Mesothelial cell of epicardium (in vitro differentiated cells): Measurements from ENCODE around the gene MMP11. TPM values are rescaled to one million over a fixed set of nuclear protein-coding genes. Genes with fewer than 3 reads are reported as not detected.

Experiments used
- DNase-seq, 2 experiments: peaks; one replicate each; pipeline ENCODE4 v3.0.0; 2021; ENCODE audit warnings: low spot score in 2 of 2; ENCODE audit not compliant: unreplicated experiment in 2 of 2
- H3K27ac Mint-ChIP-seq: 2 replicates; pipeline ENCODE4 v1.8.0; 2021; ENCODE audit warnings: mixed read lengths
- H3K27me3 Mint-ChIP-seq: 2 replicates; pipeline ENCODE4 v1.8.0; 2021; ENCODE audit warnings: low read depth, mixed read lengths
- H3K36me3 Mint-ChIP-seq: 2 replicates; pipeline ENCODE4 v1.8.0; 2021; ENCODE audit warnings: mixed read lengths
- H3K4me1 Mint-ChIP-seq: 2 replicates; pipeline ENCODE4 v1.8.0; 2021; ENCODE audit warnings: mixed read lengths
- H3K4me3 Mint-ChIP-seq: 2 replicates; pipeline ENCODE4 v1.8.0; 2021; ENCODE audit warnings: mild to moderate bottlenecking, moderate library complexity, mixed read lengths
- H3K9me3 Mint-ChIP-seq: 2 replicates; pipeline ENCODE4 v1.8.0; 2021; ENCODE audit warnings: mixed read lengths
- total RNA-seq: library from RNA; stranded (reverse); gene quantifications from 3 replicates; pipeline ENCODE4 v1.2.1, GENCODE V29; 2021
- TF ChIP-seq, protein P1 (sequence below): fragments of 200-600 bp; sonication (generic); IDR thresholded peaks from one replicate; pipeline ENCODE4 v1.5.0; 2021; ENCODE audit warnings: antibody characterized with exemption; ENCODE audit not compliant: unreplicated experiment

MMP11 gene
- total RNA-seq, 1 donor from 2014 or later = 566 TPM

DNA sequence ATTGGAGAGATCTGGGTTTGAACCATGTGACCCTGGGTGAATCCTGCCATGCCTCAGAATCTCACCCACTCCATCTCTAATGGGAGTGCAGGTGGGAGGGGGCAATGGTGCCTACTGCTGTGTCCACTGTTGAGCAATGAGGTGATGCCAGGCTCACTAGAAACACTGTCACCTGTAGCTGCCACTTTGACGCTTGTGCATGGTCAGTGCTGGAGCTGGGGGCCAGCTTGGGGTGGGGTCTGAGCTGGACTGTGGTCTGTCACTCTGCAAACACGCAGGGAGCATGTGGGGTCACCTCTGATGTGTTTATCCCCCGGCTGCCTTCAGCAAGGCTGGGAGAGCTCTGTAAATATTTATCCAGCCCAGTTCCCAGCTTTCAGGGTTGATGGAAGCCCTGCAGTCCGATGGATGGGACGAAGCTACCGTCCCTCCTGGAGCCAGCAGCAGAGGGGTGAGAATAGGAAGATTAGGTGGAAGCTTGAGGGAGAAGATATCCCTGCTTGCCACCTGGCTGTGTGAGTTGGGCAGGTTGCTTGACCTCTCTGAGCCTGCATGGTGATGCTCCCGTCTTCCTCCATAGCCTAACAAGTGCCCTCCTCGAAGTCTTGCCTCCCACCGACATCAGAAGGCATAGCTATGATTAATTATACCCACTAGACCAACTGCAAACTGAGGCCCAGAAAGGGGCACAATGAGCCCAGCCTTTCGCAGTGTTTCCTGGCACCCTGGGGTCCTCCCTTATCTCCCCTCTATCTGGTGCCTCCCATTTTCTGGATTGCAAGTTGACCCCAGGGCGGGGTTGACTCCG is 1.7 kb downstream of the MMP11 start:
- TF ChIP-seq, protein P1, sequence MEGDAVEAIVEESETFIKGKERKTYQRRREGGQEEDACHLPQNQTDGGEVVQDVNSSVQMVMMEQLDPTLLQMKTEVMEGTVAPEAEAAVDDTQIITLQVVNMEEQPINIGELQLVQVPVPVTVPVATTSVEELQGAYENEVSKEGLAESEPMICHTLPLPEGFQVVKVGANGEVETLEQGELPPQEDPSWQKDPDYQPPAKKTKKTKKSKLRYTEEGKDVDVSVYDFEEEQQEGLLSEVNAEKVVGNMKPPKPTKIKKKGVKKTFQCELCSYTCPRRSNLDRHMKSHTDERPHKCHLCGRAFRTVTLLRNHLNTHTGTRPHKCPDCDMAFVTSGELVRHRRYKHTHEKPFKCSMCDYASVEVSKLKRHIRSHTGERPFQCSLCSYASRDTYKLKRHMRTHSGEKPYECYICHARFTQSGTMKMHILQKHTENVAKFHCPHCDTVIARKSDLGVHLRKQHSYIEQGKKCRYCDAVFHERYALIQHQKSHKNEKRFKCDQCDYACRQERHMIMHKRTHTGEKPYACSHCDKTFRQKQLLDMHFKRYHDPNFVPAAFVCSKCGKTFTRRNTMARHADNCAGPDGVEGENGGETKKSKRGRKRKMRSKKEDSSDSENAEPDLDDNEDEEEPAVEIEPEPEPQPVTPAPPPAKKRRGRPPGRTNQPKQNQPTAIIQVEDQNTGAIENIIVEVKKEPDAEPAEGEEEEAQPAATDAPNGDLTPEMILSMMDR = no peak
- H3K36me3 Mint-ChIP-seq = no peaks in the 10 kb centered on the region
- peak overlapping the region; percentile 79 for H3K27ac Mint-ChIP-seq
- no peaks in the 10 kb centered on the region for H3K9me3 Mint-ChIP-seq
- H3K27me3 Mint-ChIP-seq = no peaks in the 10 kb centered on the region
- H3K4me3 Mint-ChIP-seq = peak overlapping the region; percentile 73
- no peak for DNase-seq
- peaks cover 45% of the 10 kb centered on the region for H3K4me1 Mint-ChIP-seq

DNA sequence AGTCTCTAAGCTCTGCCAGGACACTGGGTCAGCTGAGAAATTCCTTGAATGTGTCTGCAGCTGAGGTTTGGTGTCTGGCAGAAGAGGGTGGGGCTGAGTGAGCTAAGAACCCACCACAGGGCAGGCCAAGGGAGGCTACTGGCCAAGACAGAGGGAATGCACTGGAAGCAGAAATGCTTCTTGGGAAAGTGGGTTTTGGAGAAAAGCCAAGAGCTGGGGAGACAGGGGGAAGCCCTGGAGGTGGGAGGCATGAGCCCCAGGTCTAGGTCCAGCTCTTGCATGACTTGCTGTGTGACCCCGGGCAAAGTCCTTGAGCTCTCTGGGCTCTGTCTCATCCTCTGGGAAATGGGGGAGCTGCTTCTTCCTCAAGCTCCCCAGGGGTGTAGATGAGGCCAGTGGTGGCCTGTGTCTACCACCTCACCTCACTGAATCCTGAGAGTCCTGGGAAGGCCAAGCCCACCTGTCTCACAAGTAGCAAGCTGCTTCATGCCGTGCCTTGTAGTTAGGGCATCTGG is 2.3 kb downstream of the MMP11 start:
- Mint-ChIP-seq H3K36me3 (peaks cover 3% of the 10 kb centered on the region), H3K27ac (peak overlapping the region; percentile 79), H3K4me1 (peaks cover 44% of the 10 kb centered on the region), H3K9me3 (no peaks in the 10 kb centered on the region), H3K27me3 (no peaks in the 10 kb centered on the region), H3K4me3 (peak overlapping the region; percentile 73)
- DNase-seq = no peak
- TF ChIP-seq, protein P1 = no peak

DNA sequence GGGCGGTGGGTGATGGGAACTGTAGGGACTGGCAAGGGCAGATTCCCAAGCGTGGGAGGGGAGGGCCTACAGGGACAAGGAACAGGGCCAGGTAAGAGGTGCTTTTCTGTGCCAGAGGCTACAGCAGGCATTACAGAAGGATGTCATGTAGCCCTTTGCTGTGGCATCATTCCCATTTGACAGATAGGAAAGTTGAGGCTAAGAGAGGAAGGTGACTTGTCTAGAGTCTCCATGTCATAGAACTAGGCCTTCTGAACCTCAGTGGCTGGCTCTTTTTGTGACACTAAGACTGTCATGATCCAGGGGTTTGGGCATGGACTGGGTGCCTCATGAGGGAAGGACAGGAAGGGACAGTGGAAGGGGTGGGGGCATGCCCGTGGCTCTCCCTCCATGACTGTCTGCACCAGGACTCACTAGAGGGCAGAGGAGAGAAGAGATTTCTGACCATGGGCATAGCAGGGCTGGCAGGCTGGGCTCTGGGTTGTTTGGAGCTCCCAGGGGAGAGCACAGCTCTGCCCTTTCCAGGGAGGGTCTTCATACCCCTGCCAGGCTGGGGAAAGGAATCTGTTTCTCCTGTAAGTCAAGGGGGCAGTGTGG is 3.2 kb downstream of the MMP11 start:
- H3K4me1 Mint-ChIP-seq = peaks cover 43% of the 10 kb centered on the region
- TF ChIP-seq, protein P1 = no peak
- DNase-seq = no peak
- peaks cover 3% of the 10 kb centered on the region for H3K36me3 Mint-ChIP-seq
- H3K4me3 Mint-ChIP-seq = peak overlapping the region; percentile 46
- H3K27ac Mint-ChIP-seq = peak overlapping the region; percentile 81
- H3K27me3 Mint-ChIP-seq = no peaks in the 10 kb centered on the region
- H3K9me3 Mint-ChIP-seq = no peaks in the 10 kb centered on the region

- Mint-ChIP-seq H3K4me1 (peaks cover 40% of the 10 kb centered on the region), H3K4me3 (no peak overlapping the region), H3K9me3 (no peaks in the 10 kb centered on the region), H3K27ac (no peak overlapping the region), H3K27me3 (no peaks in the 10 kb centered on the region), H3K36me3 (peaks cover 9% of the 10 kb centered on the region)
- no peak for DNase-seq
- TF ChIP-seq, protein P1 = no peak
Observed at GRCh38 chr22:23777776-23778576, 5.3 kb downstream of the MMP11 start.

GRCh38 chr22:23778577-23778900 is 5.9 kb downstream of the MMP11 start:
- H3K27ac Mint-ChIP-seq = peak overlapping the region; percentile 50
- DNase-seq = no peak
- peaks cover 9% of the 10 kb centered on the region for H3K36me3 Mint-ChIP-seq
- no peaks in the 10 kb centered on the region for H3K9me3 Mint-ChIP-seq
- H3K27me3 Mint-ChIP-seq = no peaks in the 10 kb centered on the region
- H3K4me1 Mint-ChIP-seq = peaks cover 35% of the 10 kb centered on the region
- TF ChIP-seq, protein P1 = no peak
- no peak overlapping the region for H3K4me3 Mint-ChIP-seq
